Measurements from ENCODE around the gene TARBP1.
A peak's percentile ranks its signal among the peaks of the same experiment; 100 is the strongest.
"Not testable (repeated sequence)": the region's sequence is repeated elsewhere in the genome, so short reads cannot be mapped to it uniquely, and the experiment has no call there.

Gene TARBP1, protein sequence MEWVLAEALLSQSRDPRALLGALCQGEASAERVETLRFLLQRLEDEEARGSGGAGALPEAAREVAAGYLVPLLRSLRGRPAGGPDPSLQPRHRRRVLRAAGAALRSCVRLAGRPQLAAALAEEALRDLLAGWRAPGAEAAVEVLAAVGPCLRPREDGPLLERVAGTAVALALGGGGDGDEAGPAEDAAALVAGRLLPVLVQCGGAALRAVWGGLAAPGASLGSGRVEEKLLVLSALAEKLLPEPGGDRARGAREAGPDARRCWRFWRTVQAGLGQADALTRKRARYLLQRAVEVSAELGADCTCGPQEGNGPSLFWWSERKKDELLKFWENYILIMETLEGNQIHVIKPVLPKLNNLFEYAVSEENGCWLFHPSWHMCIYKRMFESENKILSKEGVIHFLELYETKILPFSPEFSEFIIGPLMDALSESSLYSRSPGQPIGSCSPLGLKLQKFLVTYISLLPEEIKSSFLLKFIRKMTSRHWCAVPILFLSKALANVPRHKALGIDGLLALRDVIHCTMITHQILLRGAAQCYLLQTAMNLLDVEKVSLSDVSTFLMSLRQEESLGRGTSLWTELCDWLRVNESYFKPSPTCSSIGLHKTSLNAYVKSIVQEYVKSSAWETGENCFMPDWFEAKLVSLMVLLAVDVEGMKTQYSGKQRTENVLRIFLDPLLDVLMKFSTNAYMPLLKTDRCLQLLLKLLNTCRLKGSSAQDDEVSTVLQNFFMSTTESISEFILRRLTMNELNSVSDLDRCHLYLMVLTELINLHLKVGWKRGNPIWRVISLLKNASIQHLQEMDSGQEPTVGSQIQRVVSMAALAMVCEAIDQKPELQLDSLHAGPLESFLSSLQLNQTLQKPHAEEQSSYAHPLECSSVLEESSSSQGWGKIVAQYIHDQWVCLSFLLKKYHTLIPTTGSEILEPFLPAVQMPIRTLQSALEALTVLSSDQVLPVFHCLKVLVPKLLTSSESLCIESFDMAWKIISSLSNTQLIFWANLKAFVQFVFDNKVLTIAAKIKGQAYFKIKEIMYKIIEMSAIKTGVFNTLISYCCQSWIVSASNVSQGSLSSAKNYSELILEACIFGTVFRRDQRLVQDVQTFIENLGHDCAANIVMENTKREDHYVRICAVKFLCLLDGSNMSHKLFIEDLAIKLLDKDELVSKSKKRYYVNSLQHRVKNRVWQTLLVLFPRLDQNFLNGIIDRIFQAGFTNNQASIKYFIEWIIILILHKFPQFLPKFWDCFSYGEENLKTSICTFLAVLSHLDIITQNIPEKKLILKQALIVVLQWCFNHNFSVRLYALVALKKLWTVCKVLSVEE (N-terminal part only)

DNA sequence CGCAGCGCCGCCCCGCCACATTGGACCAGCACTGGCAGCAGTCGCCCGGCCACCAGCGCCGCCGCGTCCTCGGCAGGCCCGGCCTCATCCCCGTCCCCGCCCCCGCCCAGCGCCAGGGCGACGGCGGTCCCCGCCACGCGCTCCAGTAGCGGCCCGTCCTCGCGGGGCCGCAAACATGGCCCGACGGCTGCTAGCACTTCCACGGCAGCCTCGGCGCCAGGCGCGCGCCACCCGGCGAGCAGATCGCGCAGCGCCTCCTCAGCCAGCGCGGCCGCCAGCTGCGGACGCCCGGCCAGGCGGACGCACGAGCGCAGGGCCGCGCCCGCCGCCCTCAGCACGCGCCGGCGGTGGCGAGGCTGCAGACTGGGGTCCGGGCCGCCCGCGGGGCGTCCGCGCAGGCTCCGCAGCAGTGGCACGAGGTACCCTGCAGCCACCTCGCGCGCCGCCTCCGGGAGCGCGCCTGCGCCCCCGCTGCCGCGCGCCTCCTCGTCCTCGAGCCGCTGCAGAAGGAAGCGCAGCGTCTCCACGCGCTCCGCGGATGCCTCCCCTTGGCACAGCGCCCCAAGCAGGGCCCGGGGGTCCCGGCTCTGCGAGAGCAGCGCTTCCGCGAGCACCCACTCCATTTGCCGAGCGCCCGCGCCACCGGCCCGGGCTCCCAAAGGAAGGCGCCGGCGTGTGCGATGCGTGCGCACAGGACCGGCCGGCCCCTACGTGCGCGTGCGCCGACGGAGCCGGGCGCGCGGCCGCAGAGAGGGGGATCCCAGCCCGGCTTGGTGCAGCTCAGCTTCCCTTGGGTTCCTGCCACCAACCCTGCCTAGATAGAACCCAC lies at the start of gene TARBP1:
Gene TARBP1 (minus strand): TSS at position 699 of the 829 bp plus-strand sequence. CDS start 76 bp downstream, at position 623.
- DNase-seq, result peak; percentile 83

DNA sequence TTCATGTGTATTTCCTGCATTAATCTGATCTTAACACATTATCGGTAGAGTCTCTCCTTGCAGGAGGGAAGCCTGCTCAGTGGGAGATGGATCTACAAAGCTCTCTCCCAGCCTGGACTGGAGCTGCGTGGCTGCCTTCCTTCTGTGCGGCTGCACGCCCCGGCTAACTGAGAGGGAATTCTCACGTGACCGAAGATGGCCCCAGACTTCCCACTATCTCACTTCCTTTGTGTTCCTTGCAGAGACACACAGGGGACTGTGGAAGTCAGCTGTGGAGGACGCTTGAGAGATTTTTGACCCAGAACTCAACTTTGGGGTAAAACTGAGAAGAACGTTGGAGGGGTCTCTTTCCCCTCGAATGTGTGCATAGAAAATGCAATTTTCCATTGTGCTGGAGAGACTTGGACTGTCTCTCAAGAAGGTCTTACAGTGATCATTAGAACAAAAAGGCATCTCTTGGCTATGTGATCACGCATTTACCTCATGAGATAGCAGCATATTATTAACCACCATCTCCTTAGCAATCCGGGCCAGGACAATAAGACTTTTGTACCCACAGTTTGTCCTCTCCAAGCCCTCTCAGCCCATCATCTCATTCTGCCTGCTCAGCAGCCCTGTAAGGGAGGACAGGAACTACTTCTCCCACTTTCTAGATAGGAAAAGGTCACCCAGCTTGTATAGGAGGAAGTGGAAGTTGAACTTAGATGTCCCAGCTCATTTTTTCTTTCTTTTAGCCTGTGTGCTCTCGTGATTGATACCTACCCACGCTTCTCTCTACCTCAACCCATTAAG lies 49.3 kb upstream of the TARBP1 start:
- no peak for DNase-seq

DNA sequence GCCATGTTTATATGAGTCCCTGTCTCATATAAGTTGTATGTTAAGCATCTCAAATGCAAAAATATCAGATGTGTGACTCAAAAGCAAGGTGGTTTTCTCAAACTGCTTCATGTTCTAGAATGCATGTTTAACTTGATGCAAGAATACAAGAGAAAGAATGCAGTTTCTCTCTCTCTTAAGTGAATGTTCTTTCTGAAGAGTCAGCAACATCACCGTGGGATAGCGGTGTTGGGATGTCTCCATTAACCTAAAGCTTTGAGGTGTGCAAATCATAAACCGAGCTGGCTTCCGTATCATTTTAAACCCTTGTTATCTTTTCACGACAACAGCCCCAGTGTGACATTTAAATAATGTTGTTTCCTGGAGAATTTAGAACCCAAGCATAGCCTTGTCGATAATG lies 48.4 kb upstream of the TARBP1 start:
- DNase-seq, result no peak

DNA sequence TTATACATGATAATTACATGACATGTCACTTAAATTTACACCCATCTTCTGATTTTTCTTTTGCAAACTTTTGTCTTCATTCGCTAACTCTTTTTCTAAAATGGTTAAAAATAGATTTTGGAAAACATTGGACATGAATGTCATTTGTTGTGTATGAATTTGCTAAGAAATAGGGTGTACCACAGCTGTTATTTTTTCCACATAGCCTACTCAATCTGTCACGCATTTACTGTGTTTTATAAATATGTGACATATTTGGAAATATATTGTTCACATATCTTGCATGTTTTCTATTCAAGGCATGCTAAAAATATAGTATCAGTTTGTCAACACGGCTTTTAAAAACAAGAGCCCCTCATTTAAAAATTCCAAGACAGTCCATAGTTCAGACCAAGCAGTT lies 47.9 kb upstream of the TARBP1 start:
- DNase-seq, result no peak

DNA sequence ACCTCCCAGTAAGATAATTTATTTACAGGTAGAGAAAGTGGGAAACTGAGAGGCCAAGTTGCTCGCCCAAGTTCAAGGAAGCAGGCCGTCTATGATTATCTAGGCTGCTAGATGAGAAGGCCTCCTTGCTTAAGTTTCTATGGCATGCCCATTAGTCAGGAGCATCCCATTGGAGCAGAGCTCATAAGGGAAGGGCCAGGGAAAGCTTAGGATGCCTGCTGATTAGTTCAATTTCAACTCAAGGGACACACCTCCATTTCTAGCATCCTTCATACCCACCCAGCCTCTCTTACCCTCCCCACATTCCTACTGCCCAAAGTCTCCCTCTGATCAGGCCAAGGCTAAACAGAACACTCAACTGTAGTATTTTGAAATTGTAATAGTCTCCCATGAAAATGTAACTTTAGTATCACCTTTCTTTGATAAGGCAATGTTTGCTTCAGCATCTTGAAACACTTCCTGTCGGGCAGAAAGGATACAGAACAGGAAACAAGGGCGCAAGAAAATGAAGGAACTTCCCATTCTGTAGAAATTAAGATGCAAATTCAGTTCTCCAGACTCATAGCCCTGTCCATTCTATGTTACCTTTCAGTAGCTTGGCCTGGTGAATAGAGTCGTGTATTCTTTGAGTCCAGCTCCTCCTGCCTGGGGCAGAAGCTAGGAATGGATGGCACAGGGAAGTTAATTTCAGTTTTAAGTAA lies 46.3 kb upstream of the TARBP1 start:
- no peak for DNase-seq

DNA sequence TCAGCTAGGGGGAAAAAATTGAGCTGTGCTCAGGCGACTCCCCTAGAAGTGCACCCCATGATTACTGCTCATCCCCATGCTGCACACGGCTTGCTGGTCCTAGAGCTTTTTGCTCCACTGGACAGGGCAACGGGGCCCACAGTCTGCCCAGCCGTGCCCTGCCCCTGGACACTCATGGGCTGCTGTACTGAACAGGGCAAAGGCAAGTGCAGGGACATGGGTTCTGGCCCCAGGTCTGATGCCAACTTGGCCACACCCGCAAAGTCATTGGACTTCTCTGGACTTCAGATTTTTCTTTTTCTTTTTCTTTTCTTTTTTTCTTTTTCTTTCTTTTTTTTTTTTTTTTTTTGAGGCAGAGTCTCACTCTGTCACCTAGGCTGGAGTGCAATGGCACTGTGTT lies 42.9 kb upstream of the TARBP1 start:
- no peak for DNase-seq

DNA sequence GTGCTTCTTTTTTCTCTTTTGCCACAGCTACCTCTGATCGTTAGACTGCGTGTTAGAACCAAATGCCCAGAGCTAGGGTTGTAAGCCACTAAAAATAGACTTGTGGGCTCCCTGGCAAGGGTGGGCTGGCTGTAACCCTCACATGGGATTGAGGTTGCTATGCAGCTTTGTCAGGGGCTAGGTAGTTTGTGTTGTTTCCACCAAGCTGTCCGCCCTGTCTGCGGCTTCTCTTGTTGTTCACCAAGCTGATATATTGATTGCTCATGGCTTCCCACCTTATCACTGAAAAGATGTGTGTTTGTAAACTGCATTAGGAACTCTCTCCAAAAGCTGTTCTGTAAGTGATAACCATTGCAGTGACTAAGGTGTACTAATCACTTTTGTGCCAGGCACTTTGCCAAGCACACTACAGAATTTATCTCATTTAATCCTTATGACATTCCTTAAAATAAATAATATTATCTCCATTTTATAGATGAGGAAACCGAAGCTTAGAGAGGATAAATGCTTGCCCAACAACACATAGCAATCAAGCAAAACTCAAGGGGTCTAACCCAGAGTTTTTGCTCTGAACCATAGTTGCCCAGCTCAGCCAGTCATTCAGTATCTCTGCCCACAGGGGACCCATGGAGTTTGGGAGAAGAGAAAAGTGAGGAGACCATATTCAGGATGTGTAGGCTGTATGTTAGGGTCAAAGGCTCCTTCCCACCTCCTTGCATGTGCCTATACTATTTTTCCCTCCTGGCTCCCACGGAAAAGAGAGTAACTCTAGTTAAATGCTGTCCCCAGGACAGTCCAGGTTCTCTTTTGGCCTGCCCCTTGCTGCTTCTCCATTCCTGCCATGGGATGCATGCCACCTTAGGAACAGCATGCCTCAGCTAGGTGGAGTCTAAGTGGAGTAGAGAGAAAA lies 42.2 kb upstream of the TARBP1 start:
- DNase-seq, result no peak

DNA sequence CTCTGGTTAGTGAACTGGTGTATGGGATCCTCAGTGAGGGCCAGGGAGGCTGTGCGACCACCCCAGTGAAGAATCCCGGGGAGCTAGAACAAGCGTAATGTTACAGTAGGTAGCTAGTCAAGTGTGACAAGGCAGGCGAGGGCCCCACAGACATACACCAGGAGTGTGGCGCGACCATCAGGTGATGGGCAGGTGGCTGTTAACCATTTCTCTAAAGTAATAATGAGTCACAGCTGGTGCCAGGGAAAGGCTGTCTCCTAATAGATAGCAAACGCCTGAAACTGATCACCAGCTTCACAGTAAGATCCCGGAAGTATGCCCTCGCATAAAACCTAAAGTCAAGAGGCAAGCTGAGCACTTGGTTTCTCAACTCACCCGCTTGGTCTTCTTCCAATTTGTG lies 40.5 kb upstream of the TARBP1 start:
- no peak for DNase-seq

DNA sequence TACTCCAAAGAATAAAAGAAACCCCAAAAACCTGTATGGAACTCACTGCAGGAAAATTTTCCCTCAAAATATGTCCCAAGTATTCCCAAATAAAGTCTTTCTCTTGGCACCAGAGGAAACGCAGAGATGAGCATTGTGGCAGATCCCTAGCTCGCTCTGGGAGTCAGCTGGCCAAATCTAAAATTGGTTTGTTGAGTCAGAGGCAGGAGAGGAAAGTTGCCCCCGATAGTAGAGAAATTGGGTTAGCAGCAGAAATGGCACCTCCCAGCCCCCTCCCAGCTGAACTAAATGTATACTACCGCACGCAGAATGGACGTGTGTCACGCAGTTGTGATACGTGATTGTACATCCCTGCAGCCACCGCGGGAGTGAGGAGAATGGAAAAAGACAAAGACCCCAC lies 39.9 kb upstream of the TARBP1 start:
- no peak for DNase-seq

DNA sequence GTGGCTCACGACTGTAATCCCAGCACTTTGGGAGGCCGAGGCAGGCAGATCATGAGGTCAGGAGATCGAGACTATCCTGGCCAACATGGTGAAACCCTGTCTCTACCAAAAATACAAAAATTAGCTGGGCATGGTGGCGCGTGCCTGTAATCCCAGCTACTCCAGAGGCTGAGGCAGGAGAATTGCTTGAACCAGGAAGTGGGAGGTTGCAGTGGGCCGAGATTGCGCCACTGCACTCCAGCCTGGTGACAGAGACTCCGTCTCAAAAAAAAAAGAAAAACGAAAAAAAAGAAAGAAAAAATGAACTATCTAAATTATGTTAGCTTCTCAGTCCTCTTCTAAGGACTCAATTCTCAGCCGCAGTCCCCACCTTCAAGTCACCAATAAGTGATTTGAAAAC lies 39.1 kb upstream of the TARBP1 start:
- not testable (repeated sequence) for DNase-seq

DNA sequence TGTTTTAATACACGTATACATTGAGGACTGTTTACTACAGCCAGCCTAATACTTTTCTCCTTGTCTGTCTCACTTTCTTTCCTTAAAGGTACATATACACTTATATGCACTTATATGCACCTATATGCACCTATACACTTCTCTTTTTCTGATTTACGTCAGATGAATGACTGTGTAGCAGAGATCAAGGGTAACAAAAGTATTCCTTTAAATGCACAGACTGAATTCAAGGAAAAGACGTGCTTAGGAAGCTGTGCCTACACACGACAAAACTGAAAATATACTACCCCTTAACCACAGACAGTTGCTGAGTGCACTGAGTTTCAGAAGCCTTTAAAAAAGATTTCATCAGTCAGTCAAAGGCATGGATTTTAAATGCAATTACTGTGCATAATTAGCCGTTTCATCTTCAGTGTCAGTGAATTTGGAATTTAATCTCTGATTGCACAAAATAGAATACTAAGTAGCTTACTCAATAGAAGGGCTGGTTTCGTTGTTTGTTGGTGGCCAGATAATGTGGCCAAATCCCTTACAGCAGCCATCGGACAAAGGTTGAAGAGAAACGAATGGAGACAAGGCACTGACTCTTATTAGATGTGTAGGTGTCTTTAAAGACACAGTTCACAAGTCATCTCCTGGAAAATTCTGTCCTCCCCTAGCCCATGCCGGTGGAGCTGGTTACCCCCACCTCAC lies 38.3 kb upstream of the TARBP1 start:
- no peak for DNase-seq

DNA sequence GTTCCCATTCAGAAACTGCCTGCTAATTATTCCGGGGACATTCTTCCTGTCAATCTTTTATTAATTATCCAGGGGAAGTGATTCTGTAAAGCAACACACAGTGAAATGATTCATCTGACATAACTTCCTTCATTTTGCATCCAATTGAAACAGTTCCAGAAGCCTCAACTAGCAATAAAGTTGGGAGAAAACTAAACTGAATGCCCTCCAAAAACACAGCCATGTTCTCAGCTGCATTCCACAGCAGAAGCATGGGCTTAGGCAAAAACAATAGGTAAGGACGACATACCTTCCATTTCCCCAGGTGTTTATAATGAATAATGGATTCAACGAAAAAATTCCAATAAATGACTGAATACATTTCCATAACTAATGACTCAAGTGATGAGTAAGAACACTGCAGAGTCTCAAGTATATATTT lies 36.9 kb upstream of the TARBP1 start:
- no peak for DNase-seq

DNA sequence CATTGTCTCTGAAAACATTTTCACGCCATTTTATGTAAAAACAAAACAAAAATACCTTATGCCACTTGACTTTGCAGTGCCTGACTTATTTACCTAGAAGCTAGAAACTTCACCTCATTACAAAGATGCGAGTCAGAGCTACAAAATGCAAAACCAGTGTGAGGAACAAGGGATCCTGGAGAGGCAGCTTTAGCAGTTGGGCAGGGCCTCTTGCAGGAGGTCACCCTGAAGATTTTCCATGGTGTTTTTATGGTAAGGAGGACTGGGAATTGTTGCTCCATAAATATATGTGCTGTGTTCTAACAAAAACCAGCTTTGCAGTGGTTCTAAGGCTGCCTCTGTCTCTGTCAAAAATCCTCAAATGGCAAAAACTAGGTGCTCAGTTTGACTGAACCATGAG lies 36.4 kb upstream of the TARBP1 start:
- DNase-seq, result no peak

DNA sequence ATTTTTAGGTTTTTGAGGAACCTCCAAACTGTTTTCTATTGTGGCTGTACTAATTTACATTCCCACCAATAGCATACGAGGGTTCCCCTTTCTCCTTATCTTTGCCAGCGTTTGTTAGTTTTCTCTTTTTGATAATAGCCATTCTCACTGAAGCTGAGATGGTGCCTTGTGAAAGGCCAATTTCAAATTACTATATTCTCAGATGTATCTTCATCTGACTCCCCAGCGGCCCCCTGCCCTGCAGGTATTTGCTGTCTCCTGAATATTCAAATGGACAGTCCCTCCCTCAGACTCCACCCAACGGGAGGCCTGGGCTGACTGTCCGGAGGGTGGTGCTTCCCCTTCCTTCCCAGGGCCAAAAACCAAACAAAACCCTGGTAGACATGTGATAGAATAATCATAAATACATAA lies 33.5 kb upstream of the TARBP1 start:
- DNase-seq, result no peak

DNA sequence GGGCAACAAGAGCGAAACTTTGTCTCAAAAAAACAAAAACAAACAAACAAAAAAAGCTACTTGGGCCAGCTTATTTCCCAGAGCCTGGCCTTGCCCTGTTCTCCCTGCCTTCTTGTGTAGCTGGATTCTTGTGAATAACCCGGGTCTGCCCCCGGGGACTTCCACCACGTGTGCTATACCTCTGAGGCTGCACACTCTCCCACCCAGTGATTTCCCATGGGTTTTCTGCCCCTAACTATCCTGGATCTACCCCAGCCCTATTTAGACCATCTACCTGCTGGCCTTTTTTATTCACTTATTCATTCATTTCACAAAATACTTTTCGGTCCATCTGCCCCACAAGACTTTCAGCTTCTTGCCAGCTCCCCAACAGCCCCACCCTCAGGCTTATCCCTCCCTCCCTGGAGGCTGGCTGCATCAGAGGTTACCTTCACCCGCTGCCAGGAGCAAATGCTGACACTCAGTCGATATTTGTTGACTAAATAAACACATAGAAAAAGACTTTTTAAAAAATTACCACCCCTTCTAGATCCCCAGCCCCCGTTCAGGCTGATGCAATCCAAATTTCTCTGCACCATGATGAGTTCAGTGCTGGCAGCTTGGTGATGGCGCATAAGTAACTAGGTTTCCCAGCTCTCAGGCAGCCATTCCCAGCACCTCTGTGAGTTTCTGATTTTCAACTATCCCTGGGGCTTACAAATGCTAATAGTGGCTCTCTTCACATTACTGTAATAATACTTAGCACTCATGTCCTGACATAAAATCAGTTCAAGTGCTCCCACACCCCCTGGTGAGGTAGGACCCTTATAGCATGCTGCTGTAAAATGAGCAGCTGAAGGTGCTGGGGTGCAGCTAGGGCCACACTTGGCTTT lies 30.7 kb upstream of the TARBP1 start:
- DNase-seq, result no peak

DNA sequence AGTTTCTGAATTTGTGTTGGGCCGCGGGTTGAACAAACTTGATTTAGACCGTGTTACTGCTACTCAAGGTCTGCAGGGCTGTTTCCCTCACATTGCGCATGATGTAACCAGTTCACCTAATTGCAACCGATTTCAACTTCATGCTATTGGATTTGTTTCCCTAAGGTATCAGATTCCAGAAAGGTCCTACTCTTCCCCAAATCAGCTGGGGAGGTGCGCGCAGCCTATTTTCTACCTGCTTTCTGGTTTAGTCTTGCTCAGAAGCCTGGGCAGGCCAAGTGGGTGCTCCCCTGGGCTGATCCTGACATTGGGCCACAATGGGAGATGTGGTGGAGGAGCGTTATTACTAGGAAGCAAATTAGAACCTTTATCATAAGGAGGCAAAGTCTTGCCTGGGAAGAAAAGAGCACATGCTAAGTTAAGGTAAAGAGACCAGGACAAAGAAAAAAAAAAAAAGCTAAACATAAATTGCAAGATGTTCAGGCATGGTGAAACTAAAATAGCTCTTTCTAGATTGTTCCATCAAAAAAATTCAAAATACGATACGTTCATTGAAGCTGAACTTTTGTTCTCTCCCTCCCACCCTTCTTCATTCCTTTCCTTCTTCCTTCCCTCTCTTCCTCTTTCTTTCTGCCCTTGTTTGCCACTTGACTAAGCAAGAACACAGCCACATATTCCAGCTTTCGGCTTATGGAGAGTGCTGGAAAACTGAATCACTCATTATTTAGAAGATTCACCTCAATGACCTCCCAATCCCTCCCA lies 28.8 kb upstream of the TARBP1 start:
- no peak for DNase-seq

DNA sequence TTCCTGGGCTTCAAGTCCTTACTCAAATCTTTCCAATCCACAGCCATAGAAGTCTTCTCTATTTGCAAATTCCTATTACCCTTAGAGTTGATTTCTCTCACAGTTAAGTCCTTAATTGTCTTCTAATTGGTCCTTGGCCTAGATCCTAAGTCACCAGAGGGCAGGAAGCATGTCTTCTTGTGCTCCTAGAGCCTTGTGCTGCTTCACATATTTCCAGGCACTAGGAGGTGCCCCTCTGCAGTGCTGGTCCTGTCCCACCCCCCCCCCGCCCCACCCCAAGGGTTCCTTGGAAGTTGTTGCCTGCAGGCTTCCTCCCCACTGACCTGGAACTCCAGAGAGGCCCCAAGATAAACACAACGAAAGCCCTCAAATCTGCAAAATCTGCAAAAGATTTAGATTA lies 28.1 kb upstream of the TARBP1 start:
- no peak for DNase-seq

All from COR-L47 (cell line).